GM12878 (cell line): ENCODE data around the gene MAGI2. TPM values are rescaled to one million over a fixed set of nuclear protein-coding genes. Genes with fewer than 3 reads are reported as not detected.

Experiments used
- ATAC-seq: fragments of 200-7000 bp; cut with Tn5 transposase; 3 replicates; pipeline ENCODE4 v1.9.1; 2020; ENCODE audit warnings: mild to moderate bottlenecking, moderate library complexity
- BruUV-seq: library from RNA; stranded (reverse); fragments of 400-500 nt; replicated peaks from 2 replicates; lab custom pipeline; 2021; lab: Mats Ljungman, UMichigan
- CTCF ChIA-PET: fragments of 300-600 bp; sonication (Branson Sonifier 250); formaldehyde crosslinking; extraction: SDS; loops from one replicate; lab custom pipeline; 2021; ENCODE audit warnings: inconsistent platforms; lab: Yijun Ruan, JAX
- POLR2A ChIA-PET: fragments of 350-600 bp; formaldehyde crosslinking; extraction: SDS; loops from one replicate; lab custom pipeline; 2021; ENCODE audit warnings: inconsistent platforms; lab: Charles Lee
- RAD21 ChIA-PET: fragments of 300-600 bp; sonication (Branson Sonifier 250); formaldehyde crosslinking; loops from one replicate; lab custom pipeline; 2023; ENCODE audit warnings: antibody characterized with exemption; ENCODE audit not compliant: unreplicated experiment; lab: Charles Lee
- SMC1A ChIA-PET: fragments of 300-600 bp; sonication (Branson Sonifier 250); formaldehyde crosslinking; loops from one replicate; lab custom pipeline; 2023; ENCODE audit not compliant: unreplicated experiment, uncharacterized antibody; lab: Charles Lee
- DNase-seq: peaks from one replicate; pipeline ENCODE4 v3.0.0-alpha.2; 2011; ENCODE audit warnings: low read depth, low spot score
- FAIRE-seq: peaks from 3 replicates; lab custom pipeline; 2011; peaks lifted over from hg19 to GRCh38; lab: Jason Lieb, UNC
- H2AFZ ChIP-seq: 2 replicates; pipeline ENCODE4 v1.6.0; 2011; ENCODE audit warnings: low read depth, low read length, control low read depth; ENCODE audit not compliant: control insufficient read depth
- H3K27ac ChIP-seq: 2 replicates; pipeline ENCODE4 v1.5.1; 2011; ENCODE audit warnings: control low read depth; ENCODE audit not compliant: control insufficient read depth, insufficient read depth
- H3K27me3 ChIP-seq, 2 experiments: replicated peaks in 1 of 2; 2 replicates each; pipeline versions ENCODE4 v1.6.0 to v1.6.1; 2011; ENCODE audit warnings: low read length in 1 of 2; ENCODE audit not compliant: control insufficient read depth in 2 of 2, insufficient read depth in 2 of 2
- H3K36me3 ChIP-seq, 2 experiments: 2 replicates each; pipeline ENCODE4 v1.5.1; 2011; ENCODE audit warnings: low read length in 1 of 2; ENCODE audit not compliant: control insufficient read depth in 2 of 2, insufficient read depth in 2 of 2
- H3K4me1 ChIP-seq: 2 replicates; pipeline ENCODE4 v1.6.1; 2011; ENCODE audit warnings: mild to moderate bottlenecking, low read length, moderate library complexity, mixed read lengths; ENCODE audit not compliant: control insufficient read depth, insufficient read depth
- H3K4me2 ChIP-seq: 2 replicates; pipeline ENCODE4 v1.6.0; 2011; ENCODE audit warnings: control low read depth; ENCODE audit not compliant: control insufficient read depth, insufficient read depth
- H3K4me3 ChIP-seq: fragments of 200-600 bp; sonication (generic); 2 replicates; pipeline ENCODE4 v1.5.1; 2016
- H3K79me2 ChIP-seq: 2 replicates; pipeline ENCODE4 v1.6.0; 2011; ENCODE audit warnings: low read length; ENCODE audit not compliant: control insufficient read depth, insufficient read depth
- H3K9ac ChIP-seq: 2 replicates; pipeline ENCODE4 v1.8.0; 2011; ENCODE audit warnings: low read length, control low read depth, mixed read lengths; ENCODE audit not compliant: control insufficient read depth, insufficient read depth
- H3K9me3 ChIP-seq: replicated peaks from 3 replicates; pipeline ENCODE4 v1.5.1; 2011; ENCODE audit warnings: mild to moderate bottlenecking, low read length; ENCODE audit not compliant: control insufficient read depth, insufficient read depth
- H4K20me1 ChIP-seq: 2 replicates; pipeline ENCODE4 v1.6.0; 2011; ENCODE audit not compliant: control insufficient read depth, insufficient read depth
- EED ChIP-seq: sonication (generic); IDR thresholded peaks from 2 replicates; pipeline ENCODE4 v1.6.1; 2016; ENCODE audit warnings: antibody characterized with exemption, low read depth
- FOS ChIP-seq: IDR thresholded peaks from 3 replicates; pipeline ENCODE4 v1.6.1; 2011; ENCODE audit warnings: borderline replicate concordance; ENCODE audit not compliant: insufficient read length; ENCODE audit errors: extremely low read depth
- FOXK2 ChIP-seq: fragments of 450-650 bp; IDR thresholded peaks from 2 replicates; pipeline ENCODE4 v1.6.1; 2017; ENCODE audit warnings: mild to moderate bottlenecking, moderate library complexity
- JUND ChIP-seq: IDR thresholded peaks from 2 replicates; pipeline ENCODE4 v1.6.1; 2012; ENCODE audit warnings: low read depth, mild to moderate bottlenecking, low read length, improper control_type of control experiment, moderate library complexity
- NFYB ChIP-seq: IDR thresholded peaks from 2 replicates; pipeline ENCODE4 v1.6.1; 2011; ENCODE audit warnings: low read depth, mild to moderate bottlenecking, low read length, improper control_type of control experiment, moderate library complexity; ENCODE audit not compliant: insufficient read depth
- PBX3 ChIP-seq: IDR thresholded peaks from 2 replicates; pipeline ENCODE4 v1.6.1; 2011; ENCODE audit warnings: mild to moderate bottlenecking, low read depth, low read length, moderate library complexity; ENCODE audit not compliant: insufficient replicate concordance
- RAD51 ChIP-seq: fragments of 450-650 bp; IDR thresholded peaks from 2 replicates; pipeline ENCODE4 v1.6.1; 2016; ENCODE audit warnings: moderate library complexity, mild to moderate bottlenecking, inconsistent platforms
- SMARCA5 ChIP-seq: fragments of 450-650 bp; IDR thresholded peaks from 2 replicates; pipeline ENCODE4 v1.6.1; 2017; ENCODE audit warnings: mild to moderate bottlenecking
- ZNF274 ChIP-seq: IDR thresholded peaks from one replicate; pipeline ENCODE4 v1.8.0; 2011; ENCODE audit not compliant: insufficient read length, insufficient read depth
- WGBS: methylation state at CpG from one replicate; pipeline ENCODE4 v1.1.6; 2016; ENCODE audit warnings: low lambda C conversion rate; ENCODE audit not compliant: insufficient replicate concordance, insufficient coverage; ENCODE audit errors: missing lambda C conversion rate; 5-methylcytosine and 5-hydroxymethylcytosine counted together
- in situ Hi-C: fragments of 300-500 bp; cut with MboI; formaldehyde crosslinking; loops from 9 replicates; pipeline ENCODE4 v1.14.3; 2018; ENCODE audit warnings: mixed read lengths
- intact Hi-C: fragments of 100-400 bp; cut with micrococcal nuclease; formaldehyde crosslinking; loops from one replicate; pipeline ENCODE4 v1.14.2; 2022; ENCODE audit not compliant: unreplicated experiment
- polyA plus RNA-seq, 11 experiments: library from polyadenylated mRNA; depleted of rRNA in 4 of 11; unstranded in 6 of 11; stranded (reverse) in 5 of 11; fragments of >200 nt; fragmentation: Nextera tagmentation in 4 of 11; fragmentation: Illumina TruSeq in 1 of 11; extraction: Ambion mirVana in 4 of 11; extraction: Trizol in 1 of 11; gene quantifications; 1 replicate in 1 of 11; 2 replicates in 10 of 11; pipeline versions ENCODE4 v1.2.1 to v1.2.3, GENCODE V29; 2011 to 2016; ENCODE audit warnings: inconsistent platforms in 2 of 11, missing spikeins in 2 of 11, low read depth in 1 of 11
- total RNA-seq, 4 experiments: library from RNA; depleted of rRNA in 3 of 4; stranded (reverse); fragments of >200 nt in 3 of 4; fragmentation: Illumina TruSeq in 1 of 4; extraction: Trizol in 1 of 4; gene quantifications; 2 replicates each; pipeline versions ENCODE4 v1.2.1 to v1.2.3, GENCODE V29; 2013 to 2021

Gene MAGI2
- total and polyA plus RNA-seq, 10 of the 15 experiments (the other 5 are each of a cell fraction or from before 2014, with no cell fraction given), result 0.01 to 0.31 (median 0.05) TPM; not detected in 2

DNA sequence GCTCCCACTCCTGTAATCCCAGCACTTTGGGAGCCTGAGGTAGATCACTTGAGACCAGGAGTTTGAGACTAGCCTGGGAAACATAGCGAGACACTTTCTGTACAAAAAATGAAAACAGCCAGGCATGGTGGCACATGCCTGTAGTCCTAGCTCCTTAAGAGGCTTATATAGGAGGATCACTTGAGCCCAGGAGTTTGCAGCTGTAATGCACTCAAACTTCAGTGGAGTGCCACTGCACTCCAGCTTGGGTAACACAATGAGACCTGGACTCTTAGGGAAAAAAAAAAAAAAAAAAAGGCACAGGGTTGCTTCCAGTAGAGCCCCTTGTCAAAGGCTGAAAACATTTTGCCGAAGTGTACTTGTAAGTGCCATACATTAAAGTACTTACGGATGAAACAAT lies 1459.6 kb downstream of the MAGI2 start:
- ATAC-seq (no peak), FAIRE-seq (no peak)
- no peak for TF ChIP-seq PBX3
- TF ChIP-seq, all 136 proteins: peak for 0
- Histone ChIP-seq H3K4me3 (no peak overlapping the region), H3K4me1 (no peaks in the 10 kb centered on the region), H3K79me2 (no peaks in the 10 kb centered on the region), H3K27me3 (peaks cover 0 to 2% of the 10 kb centered on the region in 2 experiments; a peak in 1 of 4 replicates), H2AFZ (no peak overlapping the region), H3K36me3 (no peaks in the 10 kb centered on the region), H4K20me1 (no peaks in the 10 kb centered on the region), H3K4me2 (no peak overlapping the region), H3K27ac (no peak overlapping the region), H3K9ac (no peak overlapping the region), H3K9me3 (no peaks in the 10 kb centered on the region)
- ChIA-PET CTCF (interaction anchor here (0.8 to 1.6 kb wide), 2 partner anchors 11 to 342 kb away, joined by 3 to 5 read pairs; no protein-coding TSS in a partner anchor), RAD21 (no interaction called here), SMC1A (no interaction called here), POLR2A (interaction anchor here (0.6 kb wide), 1 partner anchor 9 kb away, joined by 3 read pairs; no protein-coding TSS in a partner anchor)
- intact Hi-C loops, result no loop called here
- in situ Hi-C loops, result no loop called here
- BruUV-seq, result no TSS peak
- 52% methylated on average over 3 of the region's 3 CpGs for whole genome bisulfite sequencing
- DNase-seq, result no peak

DNA sequence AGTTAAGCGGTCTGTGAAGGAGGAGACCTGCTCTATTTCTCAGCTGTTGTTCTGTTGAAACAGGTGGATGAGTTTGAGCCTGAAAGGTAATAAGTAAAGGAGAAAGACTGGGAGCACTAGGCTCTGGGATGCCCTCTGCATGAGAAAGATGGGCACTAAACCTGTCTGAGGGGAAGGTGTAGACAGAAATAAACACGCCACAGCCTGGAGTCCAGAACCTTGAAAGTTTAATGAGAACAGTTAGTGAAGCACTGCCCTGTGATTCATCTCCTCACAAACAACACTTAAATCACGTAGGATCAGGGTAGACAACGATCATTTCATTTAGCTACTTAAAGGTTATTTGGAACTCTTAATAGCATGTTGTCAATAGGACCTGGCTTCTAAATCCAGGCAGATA lies 1461.8 kb downstream of the MAGI2 start:
- in situ Hi-C loops (no loop called here), intact Hi-C loops (no loop called here)
- Histone ChIP-seq H3K4me2 (no peak overlapping the region), H3K79me2 (no peaks in the 10 kb centered on the region), H4K20me1 (no peaks in the 10 kb centered on the region), H3K4me1 (no peaks in the 10 kb centered on the region), H2AFZ (no peak overlapping the region), H3K36me3 (no peaks in the 10 kb centered on the region), H3K9me3 (no peaks in the 10 kb centered on the region), H3K27ac (no peak overlapping the region), H3K4me3 (no peak overlapping the region)
- no TSS peak for BruUV-seq
- ATAC-seq, result no peak
- WGBS, result 79% methylated on average over 4 of the region's 4 CpGs
- FAIRE-seq, result no peak
- ChIA-PET SMC1A (interaction anchor here (1.4 kb wide), 1 partner anchor 29 kb away, joined by 4 read pairs; no protein-coding TSS in a partner anchor), CTCF (no interaction called here), POLR2A (no interaction called here), RAD21 (no interaction called here)
- DNase-seq, result no peak
- TF ChIP-seq NFYB (no peak), FOS (no peak), FOXK2 (no peak), EED (no peak), JUND (no peak), RAD51 (no peak), SMARCA5 (no peak), ZNF274 (no peak)
- TF ChIP-seq, all 136 proteins: peak for 0
- Histone ChIP-seq H3K9ac (no peak overlapping the region), H3K27me3 (peaks cover 0 to 2% of the 10 kb centered on the region in 2 experiments; a peak in 2 of 4 replicates)
